ENCODE measurements around the gene ASPG.
"Not testable (repeated sequence)": the region's sequence is repeated elsewhere in the genome, so short reads cannot be mapped to it uniquely, and the experiment has no call there.

DNA sequence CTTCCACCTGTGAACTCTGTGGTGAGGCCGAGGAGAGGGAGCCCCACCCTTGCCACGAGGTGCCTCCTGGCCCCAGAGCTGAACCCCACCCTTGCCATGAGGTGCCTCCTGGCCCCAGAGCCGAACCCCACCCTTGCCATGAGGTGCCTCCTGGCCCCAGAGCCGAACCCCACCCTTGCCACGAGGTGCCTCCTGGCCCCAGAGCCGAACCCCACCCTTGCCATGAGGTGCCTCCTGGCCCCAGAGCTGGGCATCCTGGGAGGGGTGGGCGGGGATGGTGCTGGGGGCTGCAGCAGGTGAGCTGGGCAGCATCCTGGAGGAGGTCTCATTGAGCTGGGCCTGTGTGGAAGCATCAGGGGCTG lies 67.9 kb downstream of the ASPG start:
- TF ChIP-seq CTCF, POLR2A (IDR thresholded peaks at IDR 0.05): not testable (repeated sequence)

Data from testis (tissue), 2 donors.